ENCODE measurements around the gene ACR.

- TF ChIP-seq POLR2AphosphoS5 (IDR thresholded peaks at IDR 0.05; ENCODE audit: low read depth) (no peak), EZH2 (IDR thresholded peaks at IDR 0.05; ENCODE audit: low read depth, unreplicated experiment) (no peak)
Observed at GRCh38 chr22:50722716-50723428, 15.1 kb upstream of the ACR start.
